Adipose tissue (tissue), 3 donors: Measurements from ENCODE around the gene ERN2. TPM values are rescaled to one million over a fixed set of nuclear protein-coding genes. Genes with fewer than 3 reads are reported as not detected.

Experiments used
- H3K27ac ChIP-seq: one replicate; pipeline ENCODE4 v1.5.1; 2013; ENCODE audit warnings: low read depth, low read length
- WGBS, 3 donors: extraction: QIAGEN DNeasy Blood & Tissue Kit; methylation state at CpG; one replicate each; pipeline ENCODE4 v1.1.7; 2013; 5-methylcytosine and 5-hydroxymethylcytosine counted together
- polyA plus RNA-seq, 3 donors: library from polyadenylated mRNA; stranded (reverse); fragments of 200-250 nt; gene quantifications; one replicate each; pipeline ENCODE4 v1.2.3, GENCODE V29; 2013
- donor health status: healthy with polysubstance abuse.
- donor health status: Bipolar disorder and iron deficiency.
- donor health status: healthy.

Gene ERN2
- polyA plus RNA-seq, 3 donors: 0.24 to 8.0 (median 0.34) TPM

- H3K27ac ChIP-seq: no peak overlapping the region
- WGBS, 3 donors: 92 to 94% (median 92%) methylated on average over 6 of the region's 6 CpGs
These were observed 20.7 kb downstream of the ERN2 start for GRCh38 chr16:23692190-23692837.

- H3K27ac ChIP-seq: no peak overlapping the region
- 92 to 95% (median 93%) methylated on average over 9 to 10 of the region's 10 CpGs for whole genome bisulfite sequencing, 3 donors
These were observed 21.4 kb downstream of the ERN2 start for GRCh38 chr16:23691483-23692189.

GRCh38 chr16:23690771-23691482, 22.1 kb downstream of the ERN2 start:
- 93 to 96% (median 95%) methylated on average over 25 of the region's 25 CpGs for WGBS, 3 donors
- H3K27ac ChIP-seq: no peak overlapping the region

- H3K27ac ChIP-seq: no peak overlapping the region
- 96 to 98% (median 97%) methylated on average over 36 of the region's 36 CpGs for WGBS, 3 donors
These were observed 23.4 kb downstream of the ERN2 start for GRCh38 chr16:23689442-23690187.

GRCh38 chr16:23687034-23687808, 25.8 kb downstream of the ERN2 start:
- no peak overlapping the region for H3K27ac ChIP-seq
- WGBS, 3 donors: 93 to 95% (median 94%) methylated on average over 16 of the region's 16 CpGs

- 91 to 93% (median 92%) methylated on average over 3 of the region's 3 CpGs for WGBS, 3 donors
- no peak overlapping the region for H3K27ac ChIP-seq
These were observed 29.5 kb downstream of the ERN2 start for GRCh38 chr16:23683487-23683886.

- no peak overlapping the region for H3K27ac ChIP-seq
- 76 to 94% (median 81%) methylated on average over 1 of the region's 1 CpG for WGBS, 3 donors
These were observed 30.8 kb downstream of the ERN2 start for GRCh38 chr16:23682181-23682580.

GRCh38 chr16:23679986-23680336, 33.1 kb downstream of the ERN2 start:
- WGBS, 3 donors: 54 to 64% (median 58%) methylated on average over 5 to 6 of the region's 6 CpGs
- H3K27ac ChIP-seq: no peak overlapping the region

GRCh38 chr16:23679274-23679985, 33.6 kb downstream of the ERN2 start:
- H3K27ac ChIP-seq: no peak overlapping the region
- WGBS, 3 donors: 13 to 29% (median 15%) methylated on average over 20 to 24 of the region's 24 CpGs

- no peak within 1 kb of the TSS for H3K27ac ChIP-seq
- 1% methylated on average over 75 of the region's 75 CpGs for WGBS, 3 donors
These were observed 34.4 kb downstream of the ERN2 start, which contains the start of gene PLK1 for GRCh38 chr16:23678430-23679273. Gene PLK1 (plus strand): TSS chr16:23678889. CDS start chr16:23678933, 44 bp downstream.

GRCh38 chr16:23676924-23677480, 36.0 kb downstream of the ERN2 start:
- WGBS, 3 donors: 48 to 96% (median 95%) methylated on average over 2 of the region's 2 CpGs
- no peak overlapping the region for H3K27ac ChIP-seq

GRCh38 chr16:23673971-23674614, 38.9 kb downstream of the ERN2 start:
- no peak overlapping the region for H3K27ac ChIP-seq
- 75 to 84% (median 82%) methylated on average over 8 of the region's 8 CpGs for WGBS, 3 donors

GRCh38 chr16:23670137-23670776, 42.8 kb downstream of the ERN2 start:
- no peak overlapping the region for H3K27ac ChIP-seq
- 91 to 97% (median 94%) methylated on average over 4 of the region's 4 CpGs for WGBS, 3 donors

GRCh38 chr16:23668873-23669272, 44.1 kb downstream of the ERN2 start:
- WGBS, 3 donors: 87 to 96% (median 90%) methylated on average over 4 of the region's 4 CpGs
- H3K27ac ChIP-seq: no peak overlapping the region

- no peak overlapping the region for H3K27ac ChIP-seq
- 88 to 92% (median 88%) methylated on average over 1 of the region's 1 CpG for WGBS, 3 donors
These were observed 44.8 kb downstream of the ERN2 start for GRCh38 chr16:23668225-23668624.

- 96 to 97% (median 96%) methylated on average over 6 of the region's 6 CpGs for WGBS, 3 donors
- no peak overlapping the region for H3K27ac ChIP-seq
These were observed 45.7 kb downstream of the ERN2 start for GRCh38 chr16:23667355-23667659.
